Stimulated activated memory B cell treated with anti-CD40 and anti-IgM and Interleukin-4, amounts not matched to agents 10 μg/mL and 1 μg/mL and 100 μg/mL, for 72 hours (primary cell): ENCODE measurements around the gene DMBX1.

Experiments used
- ATAC-seq: fragments of 150-1000 bp; cut with Tn5 transposase; 2 replicates; pipeline ENCODE4 v1.10.0; 2021
- H3K27ac Mint-ChIP-seq: one replicate; pipeline ENCODE4 v1.8.0; 2022; ENCODE audit warnings: mild to moderate bottlenecking, mixed read lengths
- H3K27me3 Mint-ChIP-seq: one replicate; pipeline ENCODE4 v1.8.0; 2022; ENCODE audit warnings: mixed read lengths
- H3K36me3 Mint-ChIP-seq: one replicate; pipeline ENCODE4 v1.8.0; 2022; ENCODE audit warnings: mixed read lengths
- H3K4me1 Mint-ChIP-seq: one replicate; pipeline ENCODE4 v1.8.0; 2022; ENCODE audit warnings: mixed read lengths
- H3K4me3 Mint-ChIP-seq: one replicate; pipeline ENCODE4 v1.8.0; 2022; ENCODE audit warnings: mild to moderate bottlenecking, moderate library complexity, mixed read lengths
- H3K9me3 Mint-ChIP-seq: one replicate; pipeline ENCODE4 v1.8.0; 2022; ENCODE audit warnings: mixed read lengths

Gene DMBX1

GRCh38 chr1:46486432-46487015, 3.1 kb upstream of the DMBX1 start:
- Mint-ChIP-seq H3K4me3 (no peak overlapping the region), H3K27ac (no peak overlapping the region), H3K4me1 (peaks cover 26% of the 10 kb centered on the region), H3K27me3 (peaks cover 99% of the 10 kb centered on the region), H3K9me3 (no peaks in the 10 kb centered on the region), H3K36me3 (no peaks in the 10 kb centered on the region)
- no peak for ATAC-seq

GRCh38 chr1:46487818-46488218, 1.8 kb upstream of the DMBX1 start:
- ATAC-seq = no peak
- Mint-ChIP-seq H3K4me1 (peaks cover 26% of the 10 kb centered on the region), H3K27me3 (peaks cover 100% of the 10 kb centered on the region), H3K36me3 (no peaks in the 10 kb centered on the region), H3K9me3 (no peaks in the 10 kb centered on the region), H3K4me3 (no peak overlapping the region), H3K27ac (no peak overlapping the region)

- peaks cover 100% of the 10 kb centered on the region for H3K27me3 Mint-ChIP-seq
- peak overlapping the region; percentile 77 for H3K4me3 Mint-ChIP-seq
- peak overlapping the region; percentile 19 for H3K27ac Mint-ChIP-seq
Measured at GRCh38 chr1:46488343-46489168, 1.1 kb upstream of the DMBX1 start.

GRCh38 chr1:46489169-46489637, 433 bp upstream of the DMBX1 start:
- Mint-ChIP-seq H3K9me3 (no peaks in the 10 kb centered on the region), H3K27me3 (peaks cover 100% of the 10 kb centered on the region), H3K36me3 (no peaks in the 10 kb centered on the region), H3K4me3 (peak overlapping the region; percentile 77), H3K27ac (peak overlapping the region; percentile 19), H3K4me1 (peaks cover 26% of the 10 kb centered on the region)
- peak; percentile 9 for ATAC-seq

More at GRCh38 chr1:46488343-46489168, 1.1 kb upstream of the DMBX1 start:
- Mint-ChIP-seq H3K36me3 (no peaks in the 10 kb centered on the region), H3K4me1 (peaks cover 26% of the 10 kb centered on the region), H3K9me3 (no peaks in the 10 kb centered on the region)
- no peak for ATAC-seq

- H3K4me3 Mint-ChIP-seq = peak overlapping the region; percentile 16
- peaks cover 26% of the 10 kb centered on the region for H3K4me1 Mint-ChIP-seq
- H3K36me3 Mint-ChIP-seq = no peaks in the 10 kb centered on the region
- peaks cover 100% of the 10 kb centered on the region for H3K27me3 Mint-ChIP-seq
- no peaks in the 10 kb centered on the region for H3K9me3 Mint-ChIP-seq
- ATAC-seq = no peak
- H3K27ac Mint-ChIP-seq = no peak overlapping the region
Measured at GRCh38 chr1:46490406-46490655, 695 bp downstream of the DMBX1 start.

GRCh38 chr1:46490656-46491442, 1.2 kb downstream of the DMBX1 start:
- H3K27me3 Mint-ChIP-seq = peaks cover 100% of the 10 kb centered on the region
- ATAC-seq = no peak
- no peaks in the 10 kb centered on the region for H3K9me3 Mint-ChIP-seq

GRCh38 chr1:46491443-46492268, 2.0 kb downstream of the DMBX1 start:
- Mint-ChIP-seq H3K4me3 (no peak overlapping the region), H3K27me3 (peaks cover 96% of the 10 kb centered on the region), H3K27ac (no peak overlapping the region), H3K36me3 (no peaks in the 10 kb centered on the region), H3K4me1 (peaks cover 26% of the 10 kb centered on the region), H3K9me3 (no peaks in the 10 kb centered on the region)
- ATAC-seq = no peak

More at GRCh38 chr1:46490656-46491442, 1.2 kb downstream of the DMBX1 start:
- Mint-ChIP-seq H3K27ac (no peak overlapping the region), H3K4me1 (peaks cover 26% of the 10 kb centered on the region), H3K4me3 (peak overlapping the region; percentile 16), H3K36me3 (no peaks in the 10 kb centered on the region)

- Mint-ChIP-seq H3K36me3 (no peaks in the 10 kb centered on the region), H3K9me3 (no peaks in the 10 kb centered on the region), H3K4me3 (no peak overlapping the region), H3K4me1 (peaks cover 26% of the 10 kb centered on the region), H3K27ac (no peak overlapping the region), H3K27me3 (peaks cover 89% of the 10 kb centered on the region)
- no peak for ATAC-seq
Measured at GRCh38 chr1:46492269-46492853, 2.7 kb downstream of the DMBX1 start.

- H3K27ac Mint-ChIP-seq = no peak overlapping the region
- H3K4me3 Mint-ChIP-seq = no peak overlapping the region
- no peaks in the 10 kb centered on the region for H3K36me3 Mint-ChIP-seq
- no peaks in the 10 kb centered on the region for H3K9me3 Mint-ChIP-seq
- peaks cover 84% of the 10 kb centered on the region for H3K27me3 Mint-ChIP-seq
- ATAC-seq = no peak
- peaks cover 26% of the 10 kb centered on the region for H3K4me1 Mint-ChIP-seq
Measured at GRCh38 chr1:46492871-46493270, 3.2 kb downstream of the DMBX1 start.

- ATAC-seq = no peak
- no peak overlapping the region for H3K4me3 Mint-ChIP-seq
Measured at GRCh38 chr1:46493316-46494032, 3.8 kb downstream of the DMBX1 start.

GRCh38 chr1:46494910-46495309, 5.3 kb downstream of the DMBX1 start:
- peaks cover 63% of the 10 kb centered on the region for H3K27me3 Mint-ChIP-seq
- H3K4me3 Mint-ChIP-seq = no peak overlapping the region
- no peak for ATAC-seq

More at GRCh38 chr1:46493316-46494032, 3.8 kb downstream of the DMBX1 start:
- Mint-ChIP-seq H3K4me1 (peaks cover 22% of the 10 kb centered on the region), H3K9me3 (no peaks in the 10 kb centered on the region), H3K27me3 (peaks cover 78% of the 10 kb centered on the region), H3K27ac (no peak overlapping the region), H3K36me3 (no peaks in the 10 kb centered on the region)

GRCh38 chr1:46495778-46496177, 6.1 kb downstream of the DMBX1 start:
- Mint-ChIP-seq H3K36me3 (no peaks in the 10 kb centered on the region), H3K27me3 (peaks cover 55% of the 10 kb centered on the region), H3K27ac (no peak overlapping the region)

More at GRCh38 chr1:46494910-46495309, 5.3 kb downstream of the DMBX1 start:
- no peak overlapping the region for H3K27ac Mint-ChIP-seq
- peaks cover 8% of the 10 kb centered on the region for H3K4me1 Mint-ChIP-seq
- H3K36me3 Mint-ChIP-seq = no peaks in the 10 kb centered on the region
- no peaks in the 10 kb centered on the region for H3K9me3 Mint-ChIP-seq

GRCh38 chr1:46496505-46496904, 6.9 kb downstream of the DMBX1 start:
- Mint-ChIP-seq H3K27me3 (peaks cover 55% of the 10 kb centered on the region), H3K4me3 (no peak overlapping the region), H3K36me3 (no peaks in the 10 kb centered on the region), H3K9me3 (no peaks in the 10 kb centered on the region), H3K27ac (no peak overlapping the region), H3K4me1 (peaks cover 6% of the 10 kb centered on the region)
- ATAC-seq = no peak

More at GRCh38 chr1:46495778-46496177, 6.1 kb downstream of the DMBX1 start:
- H3K4me1 Mint-ChIP-seq = no peaks in the 10 kb centered on the region
- no peak overlapping the region for H3K4me3 Mint-ChIP-seq
- ATAC-seq = no peak
- no peaks in the 10 kb centered on the region for H3K9me3 Mint-ChIP-seq

GRCh38 chr1:46497020-46497419, 7.4 kb downstream of the DMBX1 start:
- Mint-ChIP-seq H3K27me3 (peaks cover 51% of the 10 kb centered on the region), H3K9me3 (no peaks in the 10 kb centered on the region), H3K36me3 (no peaks in the 10 kb centered on the region), H3K4me1 (peaks cover 6% of the 10 kb centered on the region), H3K27ac (no peak overlapping the region), H3K4me3 (no peak overlapping the region)
- ATAC-seq = no peak
